GM10248 (cell line): ENCODE data around the gene TTLL10.
A peak's percentile ranks its signal among the peaks of the same experiment; 100 is the strongest.

Source experiments
- CTCF ChIA-PET: fragments of 300-600 bp; sonication (Branson Sonifier 250); formaldehyde crosslinking; extraction: SDS; loops from one replicate; lab custom pipeline; 2021; ENCODE audit warnings: antibody characterized with exemption; lab: Yijun Ruan, JAX
- POLR2A ChIA-PET: fragments of 350-650 bp; sonication (Branson Sonifier 250); formaldehyde crosslinking; extraction: SDS; loops from one replicate; lab custom pipeline; 2020; ENCODE audit warnings: antibody characterized with exemption; lab: Yijun Ruan, JAX
- DNase-seq: peaks from one replicate; pipeline ENCODE4 v3.0.0; 2012; ENCODE audit errors: extremely low spot score
- CTCF ChIP-seq: IDR thresholded peaks from 2 replicates; pipeline ENCODE4 v1.5.1; 2012; ENCODE audit warnings: mild to moderate bottlenecking, low read depth; ENCODE audit errors: extremely low read depth, missing control alignments, control extremely low read depth

TTLL10 gene

GRCh38 chr1:1200876-1201810, 27.5 kb downstream of the TTLL10 start:
- CTCF ChIA-PET, result interaction anchor here (0.9 to 1.1 kb wide), 2 partner anchors 10 to 13 kb away, joined by 3 read pairs; no protein-coding TSS in a partner anchor
- POLR2A ChIA-PET, result interaction anchor here (0.7 kb wide), 1 partner anchor 137 kb away, joined by 5 read pairs; no protein-coding TSS in a partner anchor

GRCh38 chr1:1202831-1203560, 29.3 kb downstream of the TTLL10 start:
- ChIA-PET POLR2A (no interaction called here), CTCF (interaction anchor here (2.6 kb wide), 1 partner anchor 81 kb away, joined by 13 read pairs; no protein-coding TSS in a partner anchor)
- TF ChIP-seq CTCF, result no peak
- DNase-seq, result no peak

More at GRCh38 chr1:1200876-1201810, 27.5 kb downstream of the TTLL10 start:
- peak; percentile 87 for DNase-seq
- no peak for TF ChIP-seq CTCF

DNA sequence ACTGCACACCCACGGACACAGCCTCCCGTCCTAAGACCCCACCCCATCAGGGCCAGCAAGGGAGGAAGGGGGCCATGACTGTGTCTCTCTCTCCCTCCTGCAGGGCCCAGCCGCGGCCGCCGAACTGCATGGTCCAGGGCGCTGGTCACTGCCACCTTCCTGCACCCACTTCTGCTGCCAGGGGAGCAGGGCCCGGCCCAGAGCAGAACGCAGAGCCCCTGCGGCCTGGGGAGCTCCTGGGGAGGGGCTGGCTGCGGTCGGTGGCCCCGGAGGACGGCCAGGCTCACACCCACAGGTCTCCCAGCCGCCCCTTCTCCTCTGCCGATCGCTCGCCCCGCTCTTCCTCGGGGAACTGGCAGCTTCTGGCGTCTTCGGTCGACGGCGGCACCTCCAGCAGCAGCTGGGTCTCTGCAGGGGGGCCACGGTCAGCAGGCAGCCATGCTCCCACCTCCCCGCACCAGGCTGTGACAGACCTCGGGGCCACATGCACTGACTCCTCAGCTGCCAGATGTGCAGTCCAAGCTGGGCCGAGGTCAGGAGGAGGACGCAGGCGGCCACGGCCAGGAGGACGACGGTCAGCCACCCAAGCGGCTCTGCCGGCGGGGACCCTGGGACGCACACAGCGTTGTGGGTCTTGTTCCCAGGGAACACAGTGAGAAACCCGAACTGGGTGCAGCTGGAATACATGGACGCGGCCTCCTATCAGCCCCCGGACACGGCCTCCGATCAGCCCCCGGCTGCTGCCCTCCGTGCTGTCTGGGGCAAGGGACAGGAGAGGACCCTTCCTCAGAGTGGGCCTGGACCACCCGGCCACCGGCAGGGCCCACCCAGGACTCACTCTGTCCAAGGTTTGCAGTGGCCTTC, 30.1 kb downstream of the TTLL10 start:
- ChIA-PET CTCF (interaction anchor here (2.6 kb wide), 1 partner anchor 82 kb away, joined by 13 read pairs; no protein-coding TSS in a partner anchor), POLR2A (no interaction called here)
- no peak for TF ChIP-seq CTCF
- no peak for DNase-seq

GRCh38 chr1:1204425-1204920, 30.8 kb downstream of the TTLL10 start:
- CTCF ChIA-PET, result interaction anchor here (1.3 to 2.6 kb wide), 2 partner anchors 83 to 140 kb away, joined by 3 to 13 read pairs; no protein-coding TSS in a partner anchor
- POLR2A ChIA-PET, result no interaction called here
- no peak for DNase-seq
- TF ChIP-seq CTCF, result no peak

DNA sequence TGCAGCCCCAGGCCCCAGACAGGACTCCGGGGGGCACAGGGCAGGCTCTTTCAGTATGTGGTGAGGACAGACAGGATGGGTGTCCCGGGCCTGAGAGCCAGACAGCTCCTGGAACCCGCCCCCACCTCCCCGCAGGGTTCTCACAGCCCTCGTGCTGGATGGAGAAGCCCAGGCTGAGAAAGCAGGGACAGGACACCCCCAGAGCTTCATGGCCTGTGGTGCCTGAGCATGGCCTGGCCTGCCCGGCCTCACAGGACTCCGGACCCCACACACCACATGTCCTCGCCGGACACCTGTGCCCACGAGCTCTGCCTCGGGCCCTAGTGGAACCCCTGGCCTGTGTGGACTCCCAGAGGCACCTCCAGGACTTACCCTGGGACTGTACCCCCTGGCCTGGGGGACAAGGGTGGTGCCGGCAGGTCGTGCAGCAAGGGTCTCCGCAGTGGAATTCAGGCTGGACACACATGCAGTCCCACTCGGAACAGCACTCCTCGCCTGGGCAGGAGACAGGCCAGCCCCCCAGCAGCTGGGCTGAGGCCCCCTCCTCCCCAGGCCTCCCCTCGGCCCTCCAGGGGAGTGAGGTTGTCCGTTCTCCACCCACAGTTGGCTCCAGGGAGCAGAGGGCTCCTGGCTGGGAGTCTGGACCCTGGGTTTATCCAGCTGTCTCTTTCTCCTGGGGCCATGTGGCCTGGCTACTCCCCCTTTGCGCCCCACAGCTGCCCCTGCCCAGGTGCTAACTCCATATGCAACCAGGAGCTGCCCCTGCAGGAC, 31.5 kb downstream of the TTLL10 start:
- CTCF ChIA-PET, result interaction anchor here (0.7 to 2.6 kb wide), 6 partner anchors 14 to 141 kb away, joined by 3 to 13 read pairs (median 3); no protein-coding TSS in a partner anchor
- POLR2A ChIA-PET, result no interaction called here
- no peak for DNase-seq
- TF ChIP-seq CTCF, result no peak
